Mesenteric fat pad (tissue), 1 donor: Measurements from ENCODE around the gene TMED4. TPM values are rescaled to one million over a fixed set of nuclear protein-coding genes. Genes with fewer than 3 reads are reported as not detected.
"Not testable (repeated sequence)": the region's sequence is repeated elsewhere in the genome, so short reads cannot be mapped to it uniquely, and the experiment has no call there.

Source experiments
- DNase-seq: peaks from one replicate; pipeline ENCODE4 v3.0.0-alpha.2; 2020; ENCODE audit warnings: low spot score
- total RNA-seq: library from RNA; stranded (reverse); fragmentation: NEBNext Ultra II Directional; extraction: Animal tissue kit (Norgen Biotek cat#: 25700); gene quantifications from one replicate; pipeline ENCODE4 v1.2.1, GENCODE V29; 2021
- donor health status: DM: yes; HTN: yes; CAD: no.

The TMED4 gene
- total RNA-seq, 1 donor from 2014 or later: 56.3 TPM

- no peak for DNase-seq
Measured at GRCh38 chr7:44572771-44573170, 9.3 kb downstream of the TMED4 start.

- no peak for DNase-seq
Measured at GRCh38 chr7:44569959-44570358, 12.1 kb downstream of the TMED4 start.

- DNase-seq: peak; percentile 81
Measured at GRCh38 chr7:44568771-44569560, 13.1 kb downstream of the TMED4 start.

- DNase-seq: no peak
Measured at GRCh38 chr7:44567884-44568283, 14.1 kb downstream of the TMED4 start.

GRCh38 chr7:44566680-44567079 lies 15.4 kb downstream of the TMED4 start:
- no peak for DNase-seq

GRCh38 chr7:44565795-44566559 lies 16.1 kb downstream of the TMED4 start:
- no peak for DNase-seq

GRCh38 chr7:44565097-44565794 lies 16.8 kb downstream of the TMED4 start:
- DNase-seq: no peak

GRCh38 chr7:44564606-44565005 lies 17.4 kb downstream of the TMED4 start:
- DNase-seq: peak; percentile 62

GRCh38 chr7:44563171-44563679 lies 18.8 kb downstream of the TMED4 start:
- peak; percentile 59 for DNase-seq

- not testable (repeated sequence) for DNase-seq
Measured at GRCh38 chr7:44562622-44562962, 19.4 kb downstream of the TMED4 start.

GRCh38 chr7:44561962-44562621 lies 19.9 kb downstream of the TMED4 start:
- no peak for DNase-seq

- no peak for DNase-seq
Measured at GRCh38 chr7:44561481-44561880, 20.6 kb downstream of the TMED4 start.

- DNase-seq: no peak
Measured at GRCh38 chr7:44559485-44559884, 22.5 kb downstream of the TMED4 start.

GRCh38 chr7:44557485-44557884 lies 24.5 kb downstream of the TMED4 start:
- DNase-seq: no peak

GRCh38 chr7:44555350-44555749 lies 26.7 kb downstream of the TMED4 start:
- no peak for DNase-seq

- DNase-seq: not testable (repeated sequence)
Measured at GRCh38 chr7:44552473-44553005, 29.5 kb downstream of the TMED4 start.

GRCh38 chr7:44549457-44549856 lies 32.6 kb downstream of the TMED4 start:
- no peak for DNase-seq

GRCh38 chr7:44548893-44549292 lies 33.1 kb downstream of the TMED4 start:
- no peak for DNase-seq

- DNase-seq: no peak
Measured at GRCh38 chr7:44547536-44548231, 34.3 kb downstream of the TMED4 start.

- DNase-seq: no peak
Measured at GRCh38 chr7:44541876-44542610, 40.0 kb downstream of the TMED4 start.
